Loucy (cell line): ENCODE results near the gene PDZRN3.

Source experiments
- H2AFZ ChIP-seq: fragments of 200-600 bp; sonication (generic); 2 replicates; pipeline ENCODE4 v1.6.0; 2016; ENCODE audit warnings: antibody characterized with exemption, mild to moderate bottlenecking, low read length, moderate library complexity
- H3F3A ChIP-seq: fragments of 200-600 bp; 2 replicates; pipeline ENCODE4 v1.6.0; 2016; ENCODE audit warnings: antibody characterized with exemption, low read depth, mild to moderate bottlenecking
- H3K27me3 ChIP-seq: fragments of 200-600 bp; sonication (generic); 2 replicates; pipeline ENCODE4 v1.6.1; 2014; ENCODE audit warnings: low read length, mild to moderate bottlenecking; ENCODE audit not compliant: insufficient read depth, poor library complexity, severe bottlenecking
- H3K36me3 ChIP-seq: fragments of 200-600 bp; sonication (generic); 2 replicates; pipeline ENCODE4 v1.6.1; 2016; ENCODE audit warnings: low read length; ENCODE audit not compliant: insufficient read depth
- H3K4me1 ChIP-seq: fragments of 200-600 bp; sonication (generic); 2 replicates; pipeline ENCODE4 v1.5.1; 2014; ENCODE audit warnings: low read length, mild to moderate bottlenecking; ENCODE audit not compliant: insufficient read depth, poor library complexity, severe bottlenecking
- H3K4me2 ChIP-seq: fragments of 200-600 bp; sonication (generic); 2 replicates; pipeline ENCODE4 v1.6.0; 2014; ENCODE audit warnings: antibody characterized with exemption, low read length, low read depth, mild to moderate bottlenecking; ENCODE audit not compliant: poor library complexity, severe bottlenecking
- H3K4me3 ChIP-seq: fragments of 200-600 bp; sonication (generic); 2 replicates; pipeline ENCODE4 v1.5.1; 2014; ENCODE audit warnings: low read length, mild to moderate bottlenecking, mixed read lengths; ENCODE audit not compliant: poor library complexity, severe bottlenecking
- H3K79me2 ChIP-seq: fragments of 200-600 bp; sonication (generic); 2 replicates; pipeline ENCODE4 v1.6.1; 2014; ENCODE audit warnings: low read length; ENCODE audit not compliant: insufficient read depth
- H3K9ac ChIP-seq: fragments of 200-600 bp; sonication (generic); 2 replicates; pipeline ENCODE4 v1.6.0; 2014; ENCODE audit warnings: mild to moderate bottlenecking, low read depth, low read length, moderate library complexity; ENCODE audit not compliant: poor library complexity, severe bottlenecking
- H3K9me2 ChIP-seq: fragments of 200-600 bp; sonication (generic); replicated peaks from 2 replicates; pipeline ENCODE4 v1.6.1; 2016; ENCODE audit warnings: low read depth, low read length, mixed read lengths
- H3K9me3 ChIP-seq: fragments of 200-600 bp; sonication (generic); 2 replicates; pipeline ENCODE4 v1.6.1; 2014; ENCODE audit warnings: mild to moderate bottlenecking, antibody characterized with exemption, low read length, low read depth; ENCODE audit not compliant: insufficient read depth
- H4K20me1 ChIP-seq: fragments of 200-600 bp; sonication (generic); 2 replicates; pipeline ENCODE4 v1.6.0; 2014; ENCODE audit warnings: antibody characterized with exemption, low read length, mild to moderate bottlenecking; ENCODE audit not compliant: insufficient read depth, poor library complexity, severe bottlenecking
- EZH2phosphoT487 ChIP-seq: fragments of 200-600 bp; IDR thresholded peaks from 2 replicates; pipeline ENCODE4 v1.6.1; 2018; ENCODE audit warnings: antibody characterized with exemption, mild to moderate bottlenecking, moderate library complexity, borderline replicate concordance
- TF ChIP-seq, protein P1 (sequence below): fragments of 200-600 bp; sonication (generic); conservative IDR thresholded peaks from 2 replicates; pipeline ENCODE4 v1.5.1; 2014; ENCODE audit warnings: mild to moderate bottlenecking, antibody characterized with exemption, low read length

Gene PDZRN3

DNA sequence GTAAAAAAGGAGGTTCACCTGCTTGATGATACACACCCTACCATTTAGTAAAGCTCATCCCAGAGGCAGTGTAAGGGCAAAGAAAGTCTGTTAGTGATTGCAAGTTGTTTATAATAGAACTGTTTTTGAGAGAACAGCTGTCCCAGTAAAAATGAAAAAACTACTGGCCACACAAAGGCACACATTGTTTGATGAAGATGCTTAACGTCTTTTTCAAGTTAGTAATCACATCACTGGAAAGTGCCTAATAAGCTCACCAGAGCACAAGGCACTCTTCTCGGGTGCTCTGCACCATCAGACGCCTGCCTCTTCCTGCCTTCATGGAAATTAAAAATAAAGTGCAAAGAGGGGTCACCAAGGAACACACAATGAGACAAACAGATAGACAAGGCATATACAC lies 186.9 kb downstream of the PDZRN3 start:
- Histone ChIP-seq H3K4me1 (no peaks in the 10 kb centered on the region), H3K4me2 (no peak overlapping the region), H3K9me2 (no peaks in the 10 kb centered on the region), H3K9ac (no peak overlapping the region), H4K20me1 (no peaks in the 10 kb centered on the region), H2AFZ (no peak overlapping the region), H3F3A (no peaks in the 10 kb centered on the region), H3K36me3 (no peaks in the 10 kb centered on the region), H3K4me3 (no peak overlapping the region), H3K9me3 (no peaks in the 10 kb centered on the region), H3K27me3 (no peaks in the 10 kb centered on the region), H3K79me2 (no peaks in the 10 kb centered on the region)
- TF ChIP-seq, protein P1, sequence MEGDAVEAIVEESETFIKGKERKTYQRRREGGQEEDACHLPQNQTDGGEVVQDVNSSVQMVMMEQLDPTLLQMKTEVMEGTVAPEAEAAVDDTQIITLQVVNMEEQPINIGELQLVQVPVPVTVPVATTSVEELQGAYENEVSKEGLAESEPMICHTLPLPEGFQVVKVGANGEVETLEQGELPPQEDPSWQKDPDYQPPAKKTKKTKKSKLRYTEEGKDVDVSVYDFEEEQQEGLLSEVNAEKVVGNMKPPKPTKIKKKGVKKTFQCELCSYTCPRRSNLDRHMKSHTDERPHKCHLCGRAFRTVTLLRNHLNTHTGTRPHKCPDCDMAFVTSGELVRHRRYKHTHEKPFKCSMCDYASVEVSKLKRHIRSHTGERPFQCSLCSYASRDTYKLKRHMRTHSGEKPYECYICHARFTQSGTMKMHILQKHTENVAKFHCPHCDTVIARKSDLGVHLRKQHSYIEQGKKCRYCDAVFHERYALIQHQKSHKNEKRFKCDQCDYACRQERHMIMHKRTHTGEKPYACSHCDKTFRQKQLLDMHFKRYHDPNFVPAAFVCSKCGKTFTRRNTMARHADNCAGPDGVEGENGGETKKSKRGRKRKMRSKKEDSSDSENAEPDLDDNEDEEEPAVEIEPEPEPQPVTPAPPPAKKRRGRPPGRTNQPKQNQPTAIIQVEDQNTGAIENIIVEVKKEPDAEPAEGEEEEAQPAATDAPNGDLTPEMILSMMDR: no peak
- no peak for TF ChIP-seq EZH2phosphoT487

DNA sequence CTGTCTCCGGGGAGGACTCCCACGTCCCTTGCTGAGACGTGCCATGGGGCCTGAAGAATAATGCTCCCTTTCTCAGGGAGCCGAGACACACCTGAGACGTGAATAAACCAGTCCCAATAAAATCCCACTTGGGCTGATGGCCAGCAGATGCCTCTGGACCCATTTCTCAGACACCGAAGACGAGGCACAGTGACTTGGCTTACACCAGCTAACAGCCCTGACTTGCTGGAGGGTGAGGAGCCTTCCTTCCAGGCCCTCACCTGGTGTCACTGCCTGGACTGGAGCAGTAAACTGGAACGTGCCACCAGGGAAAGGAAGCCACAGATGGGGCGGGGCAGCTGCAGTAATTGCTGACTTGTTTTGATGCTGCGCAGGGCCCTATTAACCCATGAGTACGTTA lies 189.7 kb downstream of the PDZRN3 start:
- Histone ChIP-seq H3K9me2 (no peaks in the 10 kb centered on the region), H3K27me3 (no peaks in the 10 kb centered on the region), H4K20me1 (no peaks in the 10 kb centered on the region), H3K9me3 (no peaks in the 10 kb centered on the region), H3K4me3 (no peak overlapping the region), H3K4me2 (no peak overlapping the region), H3K36me3 (no peaks in the 10 kb centered on the region), H3K79me2 (no peaks in the 10 kb centered on the region), H3K9ac (no peak overlapping the region), H3F3A (no peaks in the 10 kb centered on the region), H3K4me1 (peaks cover 20% of the 10 kb centered on the region), H2AFZ (no peak overlapping the region)
- TF ChIP-seq, protein P1: no peak
- TF ChIP-seq EZH2phosphoT487: no peak

DNA sequence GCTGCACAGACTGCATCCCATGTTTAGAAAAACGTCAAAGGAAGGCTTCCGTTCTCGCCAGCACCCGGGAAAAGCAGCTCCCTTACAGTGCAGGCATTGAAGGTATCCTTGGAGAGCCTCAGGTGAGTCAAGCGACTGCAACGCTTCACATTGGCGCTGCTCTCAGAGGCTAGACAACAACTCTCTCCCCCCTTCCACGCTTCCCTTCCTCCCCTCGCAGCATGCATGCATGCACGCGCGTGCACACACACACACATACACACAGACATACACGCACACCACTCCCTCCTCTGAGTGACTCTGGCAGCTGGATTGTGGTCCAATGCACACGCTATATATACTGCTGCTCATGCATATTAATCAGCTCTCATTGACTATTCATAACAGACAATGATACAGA lies 191.1 kb downstream of the PDZRN3 start:
- Histone ChIP-seq H4K20me1 (no peaks in the 10 kb centered on the region), H3K9me2 (no peaks in the 10 kb centered on the region), H3K9me3 (no peaks in the 10 kb centered on the region), H3K9ac (no peak overlapping the region), H3K27me3 (no peaks in the 10 kb centered on the region), H2AFZ (no peak overlapping the region), H3F3A (no peaks in the 10 kb centered on the region), H3K36me3 (no peaks in the 10 kb centered on the region), H3K4me2 (no peak overlapping the region), H3K4me1 (peaks cover 28% of the 10 kb centered on the region), H3K79me2 (no peaks in the 10 kb centered on the region), H3K4me3 (no peak overlapping the region)
- TF ChIP-seq EZH2phosphoT487: no peak
- TF ChIP-seq, protein P1: no peak
